HG03135 (cell line): Measurements from ENCODE around the gene MORC1.
"Not testable (repeated sequence)": the region's sequence is repeated elsewhere in the genome, so short reads cannot be mapped to it uniquely, and the experiment has no call there.

Experiments used
- ATAC-seq: cut with Tn5 transposase; IDR thresholded peaks from one replicate; pipeline ENCODE4 v1.9.1; 2021; ENCODE audit warnings: mild to moderate bottlenecking, moderate library complexity; ENCODE audit not compliant: unreplicated experiment

The MORC1 gene

DNA sequence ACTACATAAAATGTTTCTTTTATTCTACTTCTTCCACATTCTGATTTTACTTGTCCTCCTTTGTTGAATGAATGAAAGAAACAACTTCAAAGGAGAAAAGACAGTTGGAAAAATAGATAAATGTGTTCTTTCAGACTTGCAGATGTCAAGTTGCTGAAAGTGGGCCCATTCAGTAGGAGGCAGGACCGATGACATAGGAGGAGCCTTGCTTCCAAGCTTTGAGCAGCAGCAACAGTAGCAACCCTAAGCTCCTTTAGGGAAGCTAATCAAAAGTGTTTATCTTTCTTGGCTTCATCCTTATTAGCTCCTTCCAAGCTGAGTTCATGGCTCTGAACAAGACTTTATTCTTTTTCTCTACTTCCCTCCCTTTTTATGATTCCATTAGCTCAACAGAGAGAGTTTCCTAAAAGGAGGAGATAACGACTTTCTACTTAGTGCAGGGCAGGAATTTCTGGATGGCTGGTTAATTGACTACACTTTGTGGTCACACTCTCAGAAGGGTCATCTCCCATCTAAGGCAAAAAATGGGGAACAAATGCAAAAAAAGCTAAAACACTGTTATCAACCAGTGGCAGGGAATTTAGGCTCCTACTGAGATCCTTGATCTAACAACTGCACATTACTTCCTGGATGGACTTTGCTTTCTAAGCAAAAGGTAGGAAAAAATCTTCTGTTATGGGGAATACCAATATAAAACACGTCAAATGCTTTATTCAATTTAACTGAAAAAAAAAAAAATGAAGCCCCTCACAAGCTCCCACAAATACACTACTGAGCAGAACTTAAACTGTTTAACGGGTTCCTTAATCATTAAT lies 4.8 kb downstream of the MORC1 start:
- no peak for ATAC-seq

DNA sequence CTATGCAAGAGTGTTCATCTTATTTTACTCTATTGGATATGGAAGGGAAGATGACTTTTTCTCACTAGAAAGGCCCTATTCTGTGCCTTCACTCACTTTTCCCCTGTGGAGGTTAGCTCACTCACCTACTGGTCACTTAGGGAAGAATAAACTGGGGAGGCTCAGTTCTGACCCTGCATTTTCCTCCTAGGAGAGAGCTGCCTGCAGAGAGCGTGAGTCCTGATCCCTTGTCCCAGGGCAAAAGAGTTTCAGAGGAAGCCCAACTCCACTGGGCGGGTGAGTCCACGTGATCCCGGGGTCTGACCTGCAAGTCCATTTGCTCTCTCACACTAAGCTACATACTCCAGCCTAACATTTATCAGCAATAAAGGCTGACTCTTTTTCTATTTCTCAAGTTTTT lies 8.4 kb downstream of the MORC1 start:
- no peak for ATAC-seq

DNA sequence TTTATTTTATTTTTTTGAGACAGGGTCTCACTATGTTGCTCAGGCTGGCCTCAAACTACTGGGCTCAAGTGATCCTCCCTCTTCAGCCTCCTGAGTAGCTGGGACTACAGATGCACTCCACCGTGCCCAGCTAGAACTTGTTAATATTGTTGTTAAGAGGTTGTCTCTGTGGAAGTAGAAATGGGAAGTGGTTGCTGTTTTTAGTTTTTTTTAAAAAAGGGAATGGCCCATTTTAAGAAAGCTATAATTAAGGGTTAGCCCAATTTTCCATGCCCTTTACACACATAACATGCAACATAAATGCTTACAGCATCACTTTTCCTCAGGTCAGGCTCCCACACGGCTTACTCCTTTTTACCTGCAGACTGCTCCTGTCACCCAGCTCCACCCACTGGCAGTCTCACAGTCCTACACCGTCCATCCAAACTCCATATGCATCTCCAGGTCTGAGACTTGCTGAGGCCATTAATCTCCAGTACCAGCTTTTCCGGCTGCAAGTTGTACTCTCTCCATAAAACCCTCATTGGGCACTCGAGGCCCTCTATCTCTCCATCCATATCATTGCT lies 19.8 kb downstream of the MORC1 start:
- ATAC-seq, result no peak

DNA sequence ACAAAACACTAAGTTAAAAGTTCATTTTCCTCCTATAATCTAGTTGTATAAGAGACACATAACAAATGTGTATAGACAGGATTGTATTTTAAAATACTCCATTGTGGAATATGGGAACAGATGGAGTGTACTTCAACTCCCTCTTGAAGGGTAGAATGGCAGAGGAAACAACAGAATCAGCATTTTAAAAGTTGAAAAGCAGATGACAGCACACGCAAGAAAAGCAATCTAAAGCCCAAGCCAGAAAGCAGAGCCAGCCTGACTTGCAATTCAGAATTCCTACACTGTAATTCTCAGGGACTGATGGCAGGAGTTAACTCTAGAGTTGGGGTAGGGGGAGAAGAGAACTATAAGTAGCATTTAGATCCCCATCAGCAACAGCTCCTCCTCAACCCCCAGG lies 22.8 kb downstream of the MORC1 start:
- ATAC-seq, result no peak

DNA sequence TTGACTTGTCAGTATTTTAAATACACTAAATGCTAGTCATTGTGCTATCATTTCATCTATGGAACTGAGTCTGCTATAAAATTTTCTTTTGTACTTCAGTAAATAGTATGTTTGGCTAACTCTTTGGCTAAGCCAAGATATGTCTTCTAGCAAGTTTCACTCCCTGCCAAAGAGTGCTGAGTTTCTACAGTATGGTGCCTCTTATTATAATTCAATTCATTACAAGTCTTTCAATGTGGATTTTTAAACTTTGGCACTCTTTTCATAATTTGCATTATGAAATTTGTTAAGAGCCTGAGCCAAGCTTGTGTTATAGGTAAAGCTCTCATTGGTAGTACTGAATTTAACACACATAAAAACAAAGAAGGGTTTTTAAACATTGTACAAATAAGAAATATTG lies 24.4 kb downstream of the MORC1 start:
- ATAC-seq, result no peak

DNA sequence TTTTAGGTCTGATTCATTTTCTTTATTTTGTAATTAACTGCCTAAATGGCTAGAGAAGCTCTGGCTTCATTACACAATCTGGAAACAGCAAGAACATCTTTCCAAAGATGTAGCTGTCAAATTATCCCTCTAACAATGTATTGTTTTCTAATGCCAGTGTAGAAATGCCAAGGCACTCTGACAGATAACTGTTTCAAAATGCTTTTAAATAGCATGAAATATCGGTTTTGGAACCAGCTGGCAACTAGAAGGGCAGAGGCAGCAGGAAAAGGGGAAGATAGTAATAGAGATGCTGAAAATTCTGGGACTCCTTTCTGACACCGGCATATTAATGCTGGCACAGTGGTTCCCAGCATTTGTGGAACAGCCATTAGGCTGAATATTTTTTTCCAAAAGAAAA lies 26.1 kb downstream of the MORC1 start:
- ATAC-seq, result no peak

DNA sequence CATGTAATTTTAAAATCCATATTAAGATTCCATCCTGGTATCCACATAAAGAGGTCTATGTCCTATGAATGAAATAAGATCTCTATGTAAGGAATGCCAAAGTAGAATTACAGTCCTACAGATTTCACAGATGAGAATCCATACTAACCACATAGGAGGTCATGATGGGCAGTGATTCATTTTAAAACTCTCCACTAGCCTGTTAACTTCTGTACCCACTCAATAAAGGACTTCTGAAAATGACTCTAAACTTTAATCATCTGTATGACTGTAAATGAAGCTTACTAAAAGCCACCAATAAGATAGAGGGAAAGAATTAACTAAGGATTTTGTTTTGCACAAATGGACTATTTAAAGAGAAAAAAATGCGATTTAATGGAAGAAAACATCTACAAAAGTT lies 28.7 kb downstream of the MORC1 start:
- ATAC-seq, result no peak

DNA sequence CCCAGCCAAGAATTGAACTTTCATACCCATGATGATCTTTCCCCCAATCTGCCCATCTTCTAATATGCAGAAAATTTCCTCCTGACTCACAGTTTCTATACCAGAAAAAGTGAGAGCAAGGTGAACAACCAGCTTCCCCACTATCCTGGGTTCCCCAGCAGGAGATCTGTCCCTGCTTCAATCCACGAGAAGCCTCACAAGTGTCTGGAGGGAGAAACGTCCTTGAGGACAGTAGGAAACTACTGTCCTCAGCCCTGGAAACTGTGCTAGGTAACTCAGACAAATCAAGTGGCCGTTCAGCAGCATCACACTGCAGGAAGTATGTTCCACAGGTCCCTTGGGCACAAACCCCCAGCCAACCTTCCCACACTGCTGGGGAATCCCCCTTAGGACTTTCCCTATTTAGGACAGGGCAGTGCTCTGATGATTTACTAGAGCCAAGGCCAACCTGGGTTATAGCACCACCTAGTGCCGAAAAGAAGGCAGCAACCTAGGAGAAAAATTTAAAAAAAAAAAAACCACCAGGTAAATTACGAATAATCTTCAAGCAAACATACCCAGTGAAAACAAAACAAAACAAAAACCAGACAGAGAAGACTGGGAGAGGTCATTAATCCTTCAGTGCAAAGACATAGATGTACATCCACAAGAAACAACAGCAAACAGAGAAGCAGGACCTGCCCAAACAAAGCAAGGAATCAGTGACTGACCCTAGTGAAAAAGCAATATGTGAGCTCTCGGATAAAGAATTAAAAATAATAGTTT lies 36.0 kb downstream of the MORC1 start:
- ATAC-seq, result peak; percentile 96

DNA sequence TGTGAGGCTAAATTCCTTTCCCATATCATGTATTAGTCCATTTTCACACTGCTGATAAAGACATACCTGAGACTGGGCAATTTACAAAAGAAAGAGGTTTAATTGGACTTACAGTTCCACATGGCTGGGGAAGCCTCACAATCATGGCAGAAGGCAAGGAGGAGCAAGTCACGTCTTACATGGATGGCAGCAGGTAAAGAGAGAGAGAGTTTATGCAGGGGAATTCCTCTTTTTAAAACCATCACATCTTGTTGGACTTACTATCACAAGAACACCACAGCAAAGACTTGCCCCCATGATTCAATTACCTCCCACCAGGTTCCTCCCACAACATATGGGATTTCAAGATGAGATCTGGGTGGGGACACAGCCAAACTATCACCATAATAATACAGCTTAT lies 37.8 kb downstream of the MORC1 start:
- not testable (repeated sequence) for ATAC-seq

DNA sequence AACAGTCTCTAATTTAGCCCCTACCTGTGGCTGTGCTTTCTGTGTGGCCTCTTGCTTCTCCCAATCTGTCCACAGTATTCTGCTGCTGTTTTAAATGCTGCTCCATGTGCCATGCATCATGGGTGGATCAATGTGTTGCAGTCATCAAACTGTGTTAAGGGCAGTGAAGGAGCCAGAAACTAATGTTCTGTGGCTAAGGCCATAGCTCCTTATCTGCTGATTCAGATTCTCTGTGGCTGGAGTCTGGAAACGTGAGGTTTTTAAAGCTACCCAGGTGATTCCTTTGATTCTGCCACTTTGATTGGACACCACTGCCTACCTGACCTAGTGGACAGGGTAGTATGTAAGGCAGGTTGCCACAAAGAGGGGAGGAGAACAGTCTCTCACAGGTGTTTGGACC lies 44.8 kb downstream of the MORC1 start:
- ATAC-seq, result no peak

DNA sequence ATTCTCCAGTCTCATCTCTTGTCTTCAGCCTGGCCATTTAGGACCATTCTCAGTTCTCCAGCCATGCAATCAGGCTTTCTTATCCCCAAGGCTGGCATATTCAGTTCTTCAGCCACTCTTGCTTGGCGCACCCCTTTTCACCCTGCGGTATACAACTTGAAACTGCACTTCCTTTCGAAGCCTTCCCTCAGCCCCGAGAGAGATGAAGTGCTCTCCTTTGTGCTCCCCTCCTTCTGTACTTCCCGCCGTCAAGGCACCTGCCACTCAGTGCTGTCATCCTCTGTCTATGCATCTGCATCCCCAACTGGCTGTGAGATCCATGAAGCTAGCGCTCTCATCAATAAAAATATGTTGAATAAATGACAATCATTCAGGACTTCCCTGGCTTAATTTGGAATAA lies 45.7 kb downstream of the MORC1 start:
- peak; percentile 75 for ATAC-seq

DNA sequence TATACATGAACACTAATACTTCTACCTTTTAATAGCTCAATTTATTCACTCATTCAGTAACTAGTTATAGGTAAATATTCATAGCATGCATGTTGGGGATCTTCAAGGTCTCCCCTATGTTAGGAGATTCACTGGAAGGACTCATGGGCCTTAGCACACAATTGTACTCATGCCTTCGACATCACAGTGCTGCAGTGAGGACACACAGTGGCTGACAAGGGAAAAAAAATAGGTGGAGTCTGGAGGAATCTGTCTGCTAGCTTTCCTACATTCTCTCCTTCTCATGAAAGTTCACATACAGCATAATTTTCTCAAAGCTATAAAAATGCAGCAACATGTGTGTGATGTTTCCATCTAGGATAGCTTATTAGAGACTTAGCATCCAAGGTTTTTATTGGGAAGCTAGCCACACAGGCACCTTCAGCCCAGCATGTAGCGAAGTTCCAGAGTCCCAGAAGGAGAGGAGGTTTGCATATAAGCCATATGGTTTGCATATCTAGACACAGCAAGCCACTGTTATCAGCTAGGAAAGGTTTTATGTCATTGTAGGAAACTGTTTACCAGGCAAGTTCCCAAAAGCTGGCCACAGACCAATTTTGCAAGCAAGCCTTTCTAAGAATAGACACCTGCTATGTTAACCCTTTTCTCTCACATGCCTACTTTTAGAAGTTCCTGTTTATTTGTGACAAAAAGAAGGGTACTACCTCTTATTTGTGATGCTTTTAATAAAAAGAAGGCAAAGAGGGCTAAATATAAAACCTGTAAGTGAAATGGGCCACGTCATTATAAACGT lies 46.4 kb downstream of the MORC1 start:
- peak; percentile 28 for ATAC-seq

DNA sequence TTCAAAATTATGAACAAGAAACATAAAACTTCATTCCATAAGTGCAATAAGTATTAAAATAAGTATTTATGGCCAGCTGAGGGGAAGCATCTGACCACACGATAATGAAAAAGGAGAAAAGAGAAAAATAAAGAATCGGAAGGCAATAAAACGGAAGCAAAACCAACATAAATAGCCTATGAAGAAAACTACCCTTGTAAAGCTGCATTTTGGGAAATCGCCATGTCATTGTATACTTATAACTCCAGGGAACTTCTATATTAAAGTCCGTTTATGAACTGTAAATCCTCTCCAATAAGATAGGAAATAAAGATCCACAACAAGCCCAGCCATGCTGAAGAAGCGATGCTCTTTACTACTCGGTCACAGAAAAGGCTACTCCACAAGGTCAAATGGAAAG lies 47.7 kb downstream of the MORC1 start:
- no peak for ATAC-seq

DNA sequence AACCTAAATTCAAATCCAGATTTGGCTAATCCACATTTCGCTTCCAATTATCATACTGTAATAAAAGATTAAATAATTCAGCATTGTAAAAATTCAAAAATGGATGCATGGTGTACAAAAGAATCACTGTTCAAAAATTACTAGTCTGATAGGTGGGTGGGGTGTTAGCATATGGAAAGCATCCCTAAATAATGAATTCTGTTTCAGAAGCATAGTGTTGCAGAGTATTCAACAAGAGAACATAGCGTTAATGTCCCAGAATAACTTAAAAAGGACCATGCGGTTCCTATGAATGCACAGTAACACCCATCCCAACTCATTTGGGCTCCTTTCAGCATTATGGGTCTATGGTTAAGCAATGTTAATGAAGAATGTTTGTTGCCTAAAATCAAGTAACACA lies 51.1 kb downstream of the MORC1 start:
- ATAC-seq, result no peak

DNA sequence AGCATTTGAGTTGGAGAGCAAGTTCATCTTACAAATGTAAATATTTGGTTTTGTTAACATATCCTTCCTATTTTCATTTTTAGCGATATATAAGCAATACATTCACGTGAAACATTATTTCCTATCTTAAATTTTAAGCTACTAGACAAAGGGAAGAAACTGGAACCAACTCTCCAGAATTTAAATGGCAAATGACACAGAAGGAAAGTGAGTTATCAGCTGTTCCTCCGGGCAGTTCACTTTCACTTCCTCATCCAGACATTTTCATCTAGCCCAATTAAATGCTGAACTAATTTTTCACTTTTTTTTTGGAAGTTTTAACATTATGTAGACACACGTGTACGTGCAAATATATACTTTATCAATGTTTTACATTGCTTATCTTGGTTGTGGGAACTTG lies 58.7 kb downstream of the MORC1 start:
- peak; percentile 81 for ATAC-seq

DNA sequence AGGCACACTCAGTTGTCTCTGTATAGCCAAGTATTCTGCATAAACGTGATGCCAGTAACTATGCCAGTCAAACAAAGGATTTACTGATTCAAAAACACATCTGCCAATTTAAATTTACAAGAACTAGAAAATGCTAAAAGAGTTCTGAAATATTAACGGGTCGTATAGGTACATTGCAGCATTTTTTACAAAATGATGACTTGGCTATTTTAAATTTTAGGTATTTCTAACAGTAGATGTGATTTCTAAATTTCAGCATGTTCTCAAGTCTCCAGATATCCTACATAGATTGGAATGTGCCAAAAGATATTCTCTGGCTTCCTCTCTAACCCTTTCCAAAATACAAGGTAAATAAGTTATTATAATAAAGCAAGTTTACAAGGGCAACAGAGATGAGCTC lies 60.3 kb downstream of the MORC1 start:
- ATAC-seq, result no peak

DNA sequence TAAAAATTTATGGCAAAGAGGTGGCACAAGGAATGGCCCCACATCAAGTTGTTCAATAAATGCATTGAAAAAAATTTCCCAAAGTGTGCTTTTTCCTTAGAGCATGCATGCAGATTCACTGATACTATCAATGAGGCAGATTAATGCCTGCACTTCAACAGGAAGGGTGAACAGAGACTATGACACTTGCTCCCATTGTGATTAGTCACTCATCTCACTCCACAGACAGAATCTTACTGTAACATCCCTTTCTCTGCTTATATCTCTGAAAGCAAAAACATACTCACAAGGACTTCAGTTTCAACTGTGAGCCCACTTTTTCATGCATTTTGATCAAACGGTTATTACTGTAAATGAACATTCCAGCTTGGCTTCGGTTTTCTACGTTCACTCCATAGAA lies 60.9 kb downstream of the MORC1 start:
- no peak for ATAC-seq

DNA sequence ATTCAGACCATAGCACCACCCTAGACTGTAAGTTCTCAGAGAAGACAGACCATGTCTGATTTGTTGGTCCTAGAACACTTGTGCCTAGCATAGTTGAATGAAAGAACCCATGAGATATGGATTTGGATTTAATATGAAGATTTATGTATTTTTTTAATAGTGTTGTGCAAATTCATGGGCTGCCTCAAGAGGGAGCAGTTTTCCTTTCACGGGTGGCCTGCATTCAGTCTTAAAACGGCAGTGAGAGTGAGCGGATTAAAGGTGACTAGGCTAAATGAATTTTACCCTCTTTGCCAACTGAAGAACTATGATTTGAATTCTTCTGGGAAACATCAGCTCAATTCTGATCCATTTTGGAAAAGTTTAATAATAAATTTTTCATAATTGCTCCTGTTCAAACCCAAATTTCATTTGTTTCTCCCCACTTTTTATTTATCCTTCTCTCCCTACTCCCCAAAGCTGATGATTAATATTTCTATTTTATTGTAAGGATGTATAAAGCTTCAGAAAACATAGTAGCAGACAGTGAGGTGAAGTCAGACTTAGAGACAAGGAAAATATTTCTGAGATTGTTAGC lies 67.3 kb downstream of the MORC1 start:
- no peak for ATAC-seq

DNA sequence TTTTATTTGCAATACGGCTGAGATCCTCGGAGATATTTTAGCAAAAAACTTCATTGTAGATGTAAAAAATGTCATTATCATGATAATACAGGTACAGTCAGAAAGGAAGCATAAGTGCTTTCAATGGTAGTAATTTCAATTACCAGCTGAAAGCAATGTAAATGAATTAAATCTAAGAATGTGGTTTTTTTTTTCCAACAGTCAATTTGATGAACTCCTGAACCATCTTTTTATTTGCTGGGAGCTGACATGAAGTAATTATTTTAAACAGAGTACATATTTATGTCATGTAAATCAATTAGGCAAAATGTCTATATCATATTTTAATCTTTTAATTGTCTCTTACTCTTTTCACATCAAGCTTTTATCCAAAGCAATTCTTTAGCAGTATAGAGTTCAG lies 70.6 kb downstream of the MORC1 start:
- ATAC-seq, result no peak

DNA sequence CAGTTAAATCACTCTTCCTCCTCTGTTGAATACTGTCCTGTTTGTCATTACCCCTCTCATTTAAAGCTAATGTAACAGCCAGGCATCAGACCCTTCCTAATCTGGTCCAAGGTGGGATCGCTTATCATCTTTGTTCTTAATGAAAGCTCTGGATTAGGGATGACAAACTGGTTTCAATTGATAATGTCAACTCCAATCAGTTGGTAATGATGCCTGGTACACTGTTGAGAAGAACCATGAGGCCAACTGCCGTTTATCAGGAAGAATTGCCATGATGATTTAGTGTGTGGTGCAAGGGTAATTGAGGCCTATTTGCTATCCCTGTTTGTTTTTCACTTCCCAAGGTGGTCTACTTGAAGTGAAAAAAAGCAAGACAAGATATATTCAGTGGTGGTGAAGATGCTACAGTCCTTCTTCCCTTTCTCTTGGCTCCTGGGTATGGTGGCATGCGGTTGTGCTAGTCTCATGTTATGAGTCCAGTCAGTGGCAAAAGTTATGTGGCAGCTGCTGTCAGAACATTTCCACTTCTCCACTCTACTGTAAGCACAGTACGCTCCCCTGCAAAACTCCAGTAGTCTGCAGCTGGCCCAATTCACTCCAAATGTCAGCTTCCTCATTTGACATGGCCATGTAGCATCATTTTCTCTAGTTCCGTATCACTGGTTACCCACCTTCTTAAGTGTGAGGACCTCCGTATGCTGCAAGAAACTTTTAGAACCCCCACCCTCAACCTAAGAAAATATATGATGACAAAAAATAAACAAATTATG lies 72.5 kb downstream of the MORC1 start:
- no peak for ATAC-seq
